DOHH2 (cell line): ENCODE measurements around the gene LINGO1.

Source experiments
- H3F3A ChIP-seq: fragments of 200-600 bp; sonication (generic), shearing (Covaris generic); 2 replicates; pipeline ENCODE4 v1.6.0; 2016; ENCODE audit warnings: antibody characterized with exemption, mild to moderate bottlenecking; ENCODE audit not compliant: control insufficient read depth, insufficient read depth
- H3K27ac ChIP-seq: fragments of 200-600 bp; sonication (generic); 2 replicates; pipeline ENCODE4 v1.5.1; 2014; ENCODE audit warnings: low read depth, mild to moderate bottlenecking, low read length, moderate library complexity
- H3K27me3 ChIP-seq: fragments of 200-600 bp; sonication (generic); 2 replicates; pipeline ENCODE4 v1.6.1; 2014; ENCODE audit warnings: mild to moderate bottlenecking, low read length, mixed read lengths; ENCODE audit not compliant: control insufficient read depth
- H3K36me3 ChIP-seq: fragments of 200-600 bp; sonication (generic); 2 replicates; pipeline ENCODE4 v1.6.1; 2014; ENCODE audit warnings: mild to moderate bottlenecking, low read length, moderate library complexity, mixed read lengths; ENCODE audit not compliant: control insufficient read depth
- H3K4me1 ChIP-seq: fragments of 200-600 bp; sonication (generic); 2 replicates; pipeline ENCODE4 v1.6.1; 2014; ENCODE audit warnings: mild to moderate bottlenecking, low read length, mixed read lengths; ENCODE audit not compliant: control insufficient read depth
- H3K4me2 ChIP-seq: fragments of 200-600 bp; sonication (generic); 2 replicates; pipeline ENCODE4 v1.6.0; 2014; ENCODE audit warnings: mild to moderate bottlenecking, low read length, moderate library complexity
- H3K4me3 ChIP-seq: fragments of 200-600 bp; sonication (generic); 2 replicates; pipeline ENCODE4 v1.5.1; 2014; ENCODE audit warnings: mild to moderate bottlenecking, low read length, mixed read lengths
- H3K79me2 ChIP-seq: fragments of 200-600 bp; sonication (generic); 2 replicates; pipeline ENCODE4 v1.6.1; 2014; ENCODE audit warnings: mild to moderate bottlenecking, low read length, mixed read lengths; ENCODE audit not compliant: control insufficient read depth
- H3K9me2 ChIP-seq: fragments of 200-600 bp; sonication (generic); replicated peaks from 2 replicates; pipeline ENCODE4 v1.6.1; 2014; ENCODE audit warnings: mild to moderate bottlenecking, low read length, mixed read lengths; ENCODE audit not compliant: control insufficient read depth
- H3K9me3 ChIP-seq: fragments of 200-600 bp; sonication (generic); 2 replicates; pipeline ENCODE4 v1.6.1; 2014; ENCODE audit warnings: antibody characterized with exemption, low read length, mixed read lengths; ENCODE audit not compliant: control insufficient read depth, insufficient read depth
- H4K20me1 ChIP-seq: fragments of 200-600 bp; sonication (generic); 2 replicates; pipeline ENCODE4 v1.6.0; 2014; ENCODE audit warnings: low read depth, mild to moderate bottlenecking, antibody characterized with exemption, low read length, moderate library complexity; ENCODE audit not compliant: control insufficient read depth, insufficient read depth
- EZH2phosphoT487 ChIP-seq: fragments of 200-600 bp; sonication (generic); IDR thresholded peaks from 2 replicates; pipeline ENCODE4 v1.6.1; 2017; ENCODE audit warnings: borderline replicate concordance, mild to moderate bottlenecking, antibody characterized with exemption, low read length, moderate library complexity, mixed read lengths
- TF ChIP-seq, protein P1 (sequence below): fragments of 200-600 bp; sonication (generic); IDR thresholded peaks from one replicate; pipeline ENCODE4 v1.5.1; 2014; ENCODE audit warnings: antibody characterized with exemption, mild to moderate bottlenecking, low read depth, low read length; ENCODE audit not compliant: poor library complexity, severe bottlenecking

The LINGO1 gene

DNA sequence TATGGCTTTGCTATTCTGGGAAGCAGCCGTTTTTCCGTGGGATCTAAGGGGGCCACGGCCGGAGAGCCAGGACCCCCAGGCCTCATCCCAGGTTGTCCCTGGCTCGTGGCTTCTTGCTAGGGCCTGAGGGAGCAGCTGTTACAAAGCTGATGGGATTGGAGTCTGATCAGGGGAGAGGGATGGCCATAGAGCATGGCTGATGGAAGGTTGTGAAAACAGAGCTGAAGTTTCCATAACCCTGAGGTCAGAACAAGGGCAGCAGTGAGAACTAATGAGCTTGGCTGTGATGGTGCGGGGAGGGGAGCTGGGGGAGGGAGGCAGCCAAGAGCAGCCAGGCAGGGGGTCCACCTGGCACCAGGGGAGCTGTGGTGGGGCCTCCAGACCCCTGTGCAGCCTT, 63.0 kb downstream of the LINGO1 start:
- no peaks in the 10 kb centered on the region for H3F3A ChIP-seq
- no peaks in the 10 kb centered on the region for H3K27me3 ChIP-seq
- no peak overlapping the region for H3K4me2 ChIP-seq
- H3K4me1 ChIP-seq: no peaks in the 10 kb centered on the region
- H3K9me2 ChIP-seq: no peaks in the 10 kb centered on the region
- no peaks in the 10 kb centered on the region for H3K36me3 ChIP-seq
- no peaks in the 10 kb centered on the region for H4K20me1 ChIP-seq
- no peaks in the 10 kb centered on the region for H3K79me2 ChIP-seq
- TF ChIP-seq, protein P1, sequence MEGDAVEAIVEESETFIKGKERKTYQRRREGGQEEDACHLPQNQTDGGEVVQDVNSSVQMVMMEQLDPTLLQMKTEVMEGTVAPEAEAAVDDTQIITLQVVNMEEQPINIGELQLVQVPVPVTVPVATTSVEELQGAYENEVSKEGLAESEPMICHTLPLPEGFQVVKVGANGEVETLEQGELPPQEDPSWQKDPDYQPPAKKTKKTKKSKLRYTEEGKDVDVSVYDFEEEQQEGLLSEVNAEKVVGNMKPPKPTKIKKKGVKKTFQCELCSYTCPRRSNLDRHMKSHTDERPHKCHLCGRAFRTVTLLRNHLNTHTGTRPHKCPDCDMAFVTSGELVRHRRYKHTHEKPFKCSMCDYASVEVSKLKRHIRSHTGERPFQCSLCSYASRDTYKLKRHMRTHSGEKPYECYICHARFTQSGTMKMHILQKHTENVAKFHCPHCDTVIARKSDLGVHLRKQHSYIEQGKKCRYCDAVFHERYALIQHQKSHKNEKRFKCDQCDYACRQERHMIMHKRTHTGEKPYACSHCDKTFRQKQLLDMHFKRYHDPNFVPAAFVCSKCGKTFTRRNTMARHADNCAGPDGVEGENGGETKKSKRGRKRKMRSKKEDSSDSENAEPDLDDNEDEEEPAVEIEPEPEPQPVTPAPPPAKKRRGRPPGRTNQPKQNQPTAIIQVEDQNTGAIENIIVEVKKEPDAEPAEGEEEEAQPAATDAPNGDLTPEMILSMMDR: no peak
- TF ChIP-seq EZH2phosphoT487: no peak
- H3K4me3 ChIP-seq: no peak overlapping the region
- no peak overlapping the region for H3K27ac ChIP-seq
- H3K9me3 ChIP-seq: no peaks in the 10 kb centered on the region

GRCh38 chr15:77568973-77569728, 63.6 kb downstream of the LINGO1 start:
- Histone ChIP-seq H3K27ac (no peak overlapping the region), H3K4me1 (no peaks in the 10 kb centered on the region), H3K4me3 (no peak overlapping the region), H3K27me3 (no peaks in the 10 kb centered on the region), H4K20me1 (no peaks in the 10 kb centered on the region), H3K36me3 (no peaks in the 10 kb centered on the region), H3K4me2 (no peak overlapping the region), H3F3A (no peaks in the 10 kb centered on the region), H3K9me3 (no peaks in the 10 kb centered on the region), H3K9me2 (no peaks in the 10 kb centered on the region), H3K79me2 (no peaks in the 10 kb centered on the region)
- no peak for TF ChIP-seq EZH2phosphoT487
- TF ChIP-seq, protein P1: no peak

GRCh38 chr15:77568014-77568972, 64.4 kb downstream of the LINGO1 start:
- no peak overlapping the region for H3K4me3 ChIP-seq
- no peaks in the 10 kb centered on the region for H4K20me1 ChIP-seq
- no peaks in the 10 kb centered on the region for H3K79me2 ChIP-seq
- H3K4me1 ChIP-seq: no peaks in the 10 kb centered on the region
- no peak overlapping the region for H3K27ac ChIP-seq
- no peaks in the 10 kb centered on the region for H3K36me3 ChIP-seq
- no peaks in the 10 kb centered on the region for H3K9me2 ChIP-seq
- H3K4me2 ChIP-seq: no peak overlapping the region
- no peaks in the 10 kb centered on the region for H3K9me3 ChIP-seq
- TF ChIP-seq, protein P1: no peak
- TF ChIP-seq EZH2phosphoT487: no peak
- peaks cover 4% of the 10 kb centered on the region; the same call in 1 of the 2 replicates for H3K27me3 ChIP-seq
- H3F3A ChIP-seq: no peaks in the 10 kb centered on the region
